Peyer's patch (tissue), 4 donors: ENCODE measurements around the gene ALDH9A1. TPM values are rescaled to one million over a fixed set of nuclear protein-coding genes. Genes with fewer than 3 reads are reported as not detected.
"Not testable (repeated sequence)": the region's sequence is repeated elsewhere in the genome, so short reads cannot be mapped to it uniquely, and the experiment has no call there.

ENCODE experiments used
- DNase-seq, 3 donors: peaks; one replicate each; pipeline ENCODE4 v3.0.0-alpha.2; 2017 to 2019
- H3K27ac ChIP-seq, 4 donors: fragments of 200-600 bp; sonication (generic); one replicate each; pipeline ENCODE4 v1.5.1; 2016 to 2019
- H3K27me3 ChIP-seq, 2 donors: fragments of 200-600 bp; sonication (generic); one replicate each; pipeline ENCODE4 v1.5.1; 2019
- H3K36me3 ChIP-seq, 3 donors: fragments of 200-600 bp; sonication (generic); one replicate each; pipeline ENCODE4 v1.5.1; 2016 to 2019
- H3K4me1 ChIP-seq, 4 donors: fragments of 200-600 bp; sonication (generic); one replicate each; pipeline ENCODE4 v1.5.1; 2016 to 2019
- H3K4me3 ChIP-seq, 4 donors: fragments of 200-600 bp; sonication (generic); 1 replicate in 3 of 4; 2 replicates in 1 of 4; pipeline ENCODE4 v1.5.1; 2016 to 2019; ENCODE audit warnings: mild to moderate bottlenecking in 1 of 4
- H3K9me3 ChIP-seq, 4 donors: fragments of 200-600 bp; sonication (generic); one replicate each; pipeline ENCODE4 v1.5.1; 2016 to 2019; ENCODE audit warnings: mild to moderate bottlenecking in 1 of 4
- CTCF ChIP-seq, 6 experiments: fragments of 450-650 bp in 4 of 6; fragments of 200-600 bp in 2 of 6; sonication (generic) in 1 of 6; IDR thresholded peaks; one replicate each; pipeline ENCODE4 v1.5.1; 2017 to 2019; ENCODE audit warnings: antibody characterized with exemption in 6 of 6, mild to moderate bottlenecking in 3 of 6, moderate library complexity in 1 of 6
- POLR2A ChIP-seq, 2 donors: fragments of 450-650 bp; IDR thresholded peaks; one replicate each; pipeline ENCODE4 v1.5.1; 2017; ENCODE audit warnings: antibody characterized with exemption in 2 of 2, mild to moderate bottlenecking in 2 of 2, moderate library complexity in 2 of 2
- total RNA-seq, 4 donors: library from RNA; depleted of rRNA; stranded (reverse); fragments of >200 nt; gene quantifications; one replicate each; pipeline ENCODE4 v1.1.0, GENCODE V29; 2016

The ALDH9A1 gene
- total RNA-seq, 4 donors from 2014 or later: 54.5 to 104 (median 74.0) TPM

GRCh38 chr1:165683848-165684485 lies 14.4 kb downstream of the ALDH9A1 start:
- no peak overlapping the region for H3K27ac ChIP-seq
- no peaks in the 10 kb centered on the region for H3K4me1 ChIP-seq
- no peaks in the 10 kb centered on the region for H3K27me3 ChIP-seq
- TF ChIP-seq CTCF (IDR thresholded peaks at IDR 0.05) (no peak), POLR2A (IDR thresholded peaks at IDR 0.05) (no peak)
- no peaks in the 10 kb centered on the region for H3K9me3 ChIP-seq
- no peak overlapping the region for H3K4me3 ChIP-seq
- no peak for DNase-seq
- H3K36me3 ChIP-seq: peaks cover 0 to 53% (median 0%) of the 10 kb centered on the region in 3 donors

GRCh38 chr1:165680773-165681172 lies 17.6 kb downstream of the ALDH9A1 start:
- H3K9me3 ChIP-seq, H3K4me3 ChIP-seq, H3K27me3 ChIP-seq, H3K4me1 ChIP-seq, DNase-seq, H3K27ac ChIP-seq: not testable (repeated sequence)
- peaks cover 0 to 74% (median 0%) of the 10 kb centered on the region in 3 donors for H3K36me3 ChIP-seq

- Histone ChIP-seq H3K27ac (no peak overlapping the region), H3K36me3 (peaks cover 0 to 75% (median 0%) of the 10 kb centered on the region in 3 donors), H3K4me3 (no peak overlapping the region), H3K9me3 (no peaks in the 10 kb centered on the region), H3K4me1 (no peaks in the 10 kb centered on the region), H3K27me3 (no peaks in the 10 kb centered on the region)
- TF ChIP-seq POLR2A (IDR thresholded peaks at IDR 0.05) (no peak), CTCF (IDR thresholded peaks at IDR 0.05) (no peak)
- no peak for DNase-seq
Measured at GRCh38 chr1:165680303-165680702, 18.1 kb downstream of the ALDH9A1 start.

- no peak for TF ChIP-seq POLR2A (IDR thresholded peaks at IDR 0.05)
- TF ChIP-seq CTCF (IDR thresholded peaks at IDR 0.05): peak in 1 of 6 experiments; percentile 22
- H3K27me3 ChIP-seq: no peaks in the 10 kb centered on the region
- no peaks in the 10 kb centered on the region for H3K9me3 ChIP-seq
- no peak overlapping the region for H3K27ac ChIP-seq
- H3K4me1 ChIP-seq: no peaks in the 10 kb centered on the region
- no peak overlapping the region for H3K4me3 ChIP-seq
- H3K36me3 ChIP-seq: peaks cover 0 to 75% (median 0%) of the 10 kb centered on the region in 3 donors
- DNase-seq: no peak
Measured at GRCh38 chr1:165679282-165680036, 18.9 kb downstream of the ALDH9A1 start.

- H3K27me3 ChIP-seq: no peaks in the 10 kb centered on the region
- no peaks in the 10 kb centered on the region for H3K9me3 ChIP-seq
- H3K27ac ChIP-seq: no peak overlapping the region
- H3K4me1 ChIP-seq: no peaks in the 10 kb centered on the region
- TF ChIP-seq CTCF (IDR thresholded peaks at IDR 0.05) (no peak), POLR2A (IDR thresholded peaks at IDR 0.05) (no peak)
- H3K36me3 ChIP-seq: peaks cover 0 to 75% (median 0%) of the 10 kb centered on the region in 3 donors
- no peak for DNase-seq
- no peak overlapping the region for H3K4me3 ChIP-seq
Measured at GRCh38 chr1:165678509-165678908, 19.9 kb downstream of the ALDH9A1 start.

- no peak for DNase-seq
- no peak for TF ChIP-seq POLR2A (IDR thresholded peaks at IDR 0.05)
- TF ChIP-seq CTCF (IDR thresholded peaks at IDR 0.05): no peak
Measured at GRCh38 chr1:165675794-165676193, 22.6 kb downstream of the ALDH9A1 start.

More at GRCh38 chr1:165675794-165676193, 22.6 kb downstream of the ALDH9A1 start:
- Histone ChIP-seq H3K27ac (no peak overlapping the region), H3K36me3 (peaks cover 0 to 66% (median 0%) of the 10 kb centered on the region in 3 donors), H3K4me3 (no peak overlapping the region), H3K9me3 (no peaks in the 10 kb centered on the region), H3K27me3 (no peaks in the 10 kb centered on the region), H3K4me1 (no peaks in the 10 kb centered on the region)
